HG02610 (cell line): ENCODE data around the gene SMOC2.
"Not testable (repeated sequence)": the region's sequence is repeated elsewhere in the genome, so short reads cannot be mapped to it uniquely, and the experiment has no call there.

Experiments used
- ATAC-seq: cut with Tn5 transposase; IDR thresholded peaks from one replicate; pipeline ENCODE4 v1.9.1; 2021; ENCODE audit warnings: mild to moderate bottlenecking, moderate library complexity; ENCODE audit not compliant: unreplicated experiment

The SMOC2 gene

DNA sequence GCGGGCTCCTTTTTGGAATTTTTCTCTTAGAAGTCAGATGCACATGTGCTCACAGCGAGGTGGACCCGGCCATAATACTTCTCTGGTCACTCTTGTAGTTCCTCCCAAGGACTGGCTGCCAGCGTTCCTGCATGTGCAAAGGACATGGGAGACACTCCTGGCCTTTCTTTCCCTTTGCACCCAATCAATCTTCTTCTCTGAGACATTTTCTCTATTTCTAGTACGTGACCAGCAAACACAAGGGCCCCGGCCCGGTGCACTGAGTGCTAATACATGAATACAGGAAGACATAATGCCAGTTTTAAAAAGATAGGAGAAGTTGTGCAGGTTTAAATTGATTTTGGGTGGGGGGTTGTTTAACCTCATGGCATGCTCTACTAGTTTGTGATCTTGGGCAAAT lies 233.6 kb downstream of the SMOC2 start:
- no peak for ATAC-seq

DNA sequence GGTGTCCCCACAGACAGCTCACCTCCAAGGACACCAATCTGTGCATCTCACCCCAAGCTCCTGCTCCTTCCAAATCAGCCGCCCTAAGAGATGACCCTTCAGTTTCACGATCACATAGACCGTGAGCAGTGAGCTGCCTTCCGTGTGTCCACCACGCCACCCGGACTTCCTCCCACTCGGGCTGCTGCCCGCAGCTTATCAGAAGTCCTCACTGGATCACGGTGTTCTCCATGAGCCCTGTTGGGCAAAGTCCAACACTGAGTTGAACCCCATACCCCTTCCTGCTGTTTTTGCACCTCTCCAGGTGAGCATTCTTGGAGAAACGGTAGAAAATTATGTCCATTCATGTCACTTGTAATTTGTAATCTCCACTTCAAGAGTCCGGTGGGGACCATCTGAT lies 234.4 kb downstream of the SMOC2 start:
- ATAC-seq = no peak

DNA sequence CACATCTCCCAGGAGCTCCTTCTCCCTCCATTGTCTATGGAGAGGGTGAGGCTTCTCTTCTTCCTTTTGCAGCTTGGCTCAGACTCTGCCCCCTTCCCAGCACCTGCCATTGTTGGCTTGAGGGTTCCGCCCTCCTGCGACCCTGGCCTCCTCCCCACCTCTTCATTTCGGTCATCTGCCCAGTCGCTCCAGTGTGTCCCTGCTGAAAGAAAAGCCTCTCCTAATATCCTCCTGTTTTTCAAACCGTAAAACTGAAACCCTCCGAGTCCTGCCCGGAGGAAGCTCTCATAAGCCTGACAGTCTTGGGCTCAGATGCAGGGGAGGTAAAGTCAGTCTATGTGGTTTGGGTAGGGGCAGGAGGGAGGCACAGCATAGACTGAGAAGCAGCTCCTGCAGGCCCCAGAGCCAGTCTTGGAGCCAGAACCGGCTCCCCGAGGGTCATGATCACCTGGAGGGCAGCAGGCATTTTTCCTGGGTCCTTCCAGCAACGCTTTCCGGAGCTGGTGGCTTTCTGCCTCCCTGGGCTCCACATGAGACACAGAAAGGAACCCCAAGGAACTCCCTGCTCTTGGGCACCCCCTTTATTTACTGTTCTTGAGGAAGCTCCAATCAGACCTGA lies 235.1 kb downstream of the SMOC2 start:
- ATAC-seq = no peak

DNA sequence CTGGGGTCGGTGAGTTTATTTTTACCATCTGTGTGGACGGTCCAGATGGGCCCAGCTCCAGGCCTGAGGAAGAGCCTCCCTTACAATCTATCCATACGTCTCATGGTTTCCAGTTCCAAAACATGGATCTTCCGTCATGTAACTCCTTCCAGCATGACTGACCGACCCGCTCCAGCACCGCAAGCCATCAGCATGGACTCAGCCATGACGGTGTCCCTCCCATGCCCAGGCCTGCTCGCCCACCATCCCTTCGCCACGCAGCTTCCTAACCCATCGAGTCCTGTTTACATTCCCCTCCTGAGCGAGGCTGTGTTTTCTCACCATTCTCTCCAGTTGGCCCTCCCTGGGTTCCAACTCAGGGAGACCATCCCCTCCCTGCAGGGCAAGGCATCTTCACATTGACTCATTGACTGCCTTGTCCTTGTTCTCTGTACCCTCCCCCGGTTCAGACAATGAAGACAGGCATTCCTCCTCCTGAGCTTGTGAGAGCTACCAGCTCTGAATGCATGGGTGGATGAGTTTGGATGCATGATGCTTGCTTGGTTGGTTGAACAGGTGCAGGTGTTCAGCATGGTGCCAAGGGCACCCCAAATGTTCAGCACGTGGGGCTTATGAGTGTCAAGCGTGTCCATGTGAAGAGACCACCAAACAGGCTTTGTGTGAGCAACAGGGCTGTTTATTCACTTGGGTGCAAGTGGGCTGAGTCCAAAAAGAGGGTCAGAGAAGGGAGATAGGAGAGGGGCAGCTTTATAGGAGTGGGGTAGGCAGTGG lies 235.8 kb downstream of the SMOC2 start:
- ATAC-seq = no peak

DNA sequence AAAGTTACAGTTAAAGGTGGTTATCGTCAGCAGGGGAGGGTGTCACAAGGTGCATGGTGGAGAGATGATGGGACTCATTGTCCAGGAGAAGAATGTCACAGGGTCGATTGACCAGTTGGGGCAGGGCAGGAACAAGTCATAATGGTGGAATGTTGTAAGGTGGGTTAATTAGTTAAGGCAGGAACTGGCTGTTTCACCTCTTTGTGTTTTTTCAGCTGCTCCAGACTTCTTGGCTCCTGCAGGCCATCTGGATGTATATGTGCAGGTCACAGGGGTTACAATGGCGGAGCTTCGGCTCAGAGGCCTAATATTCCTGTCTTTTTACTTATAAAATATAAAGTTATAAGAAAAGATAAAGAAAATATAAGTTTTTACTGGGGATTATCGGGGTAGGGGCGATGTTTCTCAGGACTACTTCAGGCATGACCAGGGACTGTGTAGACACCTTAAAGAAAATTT lies 236.4 kb downstream of the SMOC2 start:
- ATAC-seq = not testable (repeated sequence)

DNA sequence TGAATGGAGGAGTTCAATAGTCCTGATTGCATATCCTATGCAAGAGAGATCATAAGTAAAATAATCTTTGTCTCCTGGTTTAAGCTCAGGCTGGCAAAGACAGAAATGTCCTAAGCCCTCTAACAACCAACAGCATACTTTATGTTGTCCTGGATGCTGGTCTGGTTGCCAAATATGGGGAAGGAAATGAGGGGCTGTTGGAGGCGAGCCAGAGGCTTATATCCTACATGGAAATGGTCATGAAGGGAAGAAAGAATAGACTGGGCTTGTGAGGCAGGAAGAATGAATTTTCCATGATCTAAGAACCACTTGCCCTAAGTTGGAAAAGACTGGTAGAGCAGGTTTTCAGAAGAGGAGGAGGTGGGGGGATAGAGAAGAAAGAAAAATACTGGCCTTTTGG lies 237.1 kb downstream of the SMOC2 start:
- ATAC-seq = no peak

DNA sequence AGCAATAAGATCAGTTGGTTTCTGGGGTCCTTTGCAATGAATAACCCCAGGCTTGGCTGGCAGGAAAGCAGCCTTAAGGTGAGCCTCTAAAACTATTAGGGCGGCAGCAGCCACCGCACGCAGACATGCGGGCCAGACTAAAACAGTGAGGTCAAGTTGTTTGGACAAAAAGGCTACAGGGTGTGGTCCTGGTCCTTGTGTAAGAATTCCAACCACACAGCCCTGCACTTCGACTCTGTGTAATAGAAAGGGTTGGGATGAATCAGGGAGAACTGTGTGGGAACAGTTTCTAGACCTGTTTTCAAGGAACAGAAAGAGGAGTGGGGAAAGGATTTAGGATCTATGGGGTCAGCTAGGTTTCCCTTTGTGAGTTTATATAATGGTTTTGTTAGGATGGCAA lies 237.6 kb downstream of the SMOC2 start:
- no peak for ATAC-seq

DNA sequence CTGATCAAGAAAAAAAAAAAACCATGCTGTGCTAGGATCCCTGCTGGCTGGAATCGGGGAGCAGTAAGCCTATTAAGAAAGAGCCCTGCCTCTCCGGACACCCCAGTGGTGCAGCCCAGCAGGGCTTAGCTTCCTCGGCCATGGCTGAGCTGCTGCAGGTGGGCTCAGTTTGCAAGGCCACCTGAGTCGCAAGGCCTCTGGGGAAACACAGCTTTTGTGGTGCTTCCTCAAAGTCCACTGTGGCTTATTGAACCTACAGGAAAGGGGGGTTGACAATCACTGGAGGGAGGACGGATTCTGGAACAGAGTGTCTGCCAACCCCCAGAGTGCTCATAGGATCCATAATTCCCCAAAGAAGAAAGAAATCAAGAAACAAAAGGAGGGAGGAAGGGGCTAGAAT lies 240.8 kb downstream of the SMOC2 start:
- no peak for ATAC-seq

DNA sequence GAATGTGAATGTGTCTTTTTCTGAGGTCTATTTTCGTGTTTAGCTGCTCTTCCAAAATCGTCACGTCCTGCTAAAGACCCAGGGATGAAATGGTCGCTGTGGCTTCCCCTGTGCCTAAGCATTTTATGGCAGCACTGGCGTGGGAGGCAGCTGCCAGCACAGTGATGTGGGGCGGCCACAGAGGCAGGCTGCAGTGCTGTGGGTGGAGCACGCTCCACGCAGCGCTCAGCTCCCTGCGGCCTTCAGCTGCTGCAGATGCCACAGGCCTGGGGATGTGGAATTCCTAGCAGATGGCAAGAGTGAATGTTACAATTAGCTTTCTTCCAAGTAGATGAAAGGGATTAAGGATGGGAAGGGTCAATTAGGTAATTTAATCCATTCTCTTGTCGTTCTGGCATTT lies 242.6 kb downstream of the SMOC2 start:
- ATAC-seq = no peak

DNA sequence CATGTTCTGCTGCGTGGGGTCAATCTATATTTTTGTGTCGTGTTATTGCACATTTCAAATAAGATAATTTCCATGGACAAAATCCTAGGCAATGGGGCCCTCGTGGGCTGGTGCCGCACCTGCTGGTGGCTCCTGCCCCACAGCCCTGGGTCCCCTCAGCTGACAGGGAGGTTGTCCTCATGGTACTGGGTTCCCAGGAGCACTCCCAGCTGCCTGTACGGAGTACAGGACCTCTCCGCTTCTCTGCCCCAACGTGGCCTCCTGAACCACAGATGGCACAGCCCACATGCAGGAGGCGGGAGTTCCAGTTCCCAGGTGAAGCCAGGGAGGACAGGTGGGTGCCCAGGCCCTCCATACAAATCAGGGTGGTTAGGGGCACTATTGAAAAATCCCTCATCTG lies 243.5 kb downstream of the SMOC2 start:
- no peak for ATAC-seq

DNA sequence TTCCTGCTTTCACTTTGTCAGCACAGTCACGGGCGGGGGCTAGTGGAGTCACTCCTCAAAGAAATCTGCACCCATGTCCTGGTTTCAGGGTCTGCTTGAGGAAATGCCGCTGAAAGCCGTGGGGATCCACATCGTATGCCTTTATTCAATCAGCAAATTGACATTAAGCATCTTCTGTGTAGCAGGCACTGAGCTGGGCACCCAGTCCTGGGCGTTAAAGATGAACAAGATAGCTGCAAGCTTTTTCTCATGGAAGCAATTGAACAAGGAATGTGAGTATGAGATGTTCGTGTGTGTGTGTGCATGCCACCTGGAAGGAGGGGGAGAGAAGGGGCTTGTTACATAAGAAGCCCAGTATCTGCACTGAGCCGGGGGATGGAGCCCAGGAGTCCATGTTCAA lies 243.9 kb downstream of the SMOC2 start:
- no peak for ATAC-seq

DNA sequence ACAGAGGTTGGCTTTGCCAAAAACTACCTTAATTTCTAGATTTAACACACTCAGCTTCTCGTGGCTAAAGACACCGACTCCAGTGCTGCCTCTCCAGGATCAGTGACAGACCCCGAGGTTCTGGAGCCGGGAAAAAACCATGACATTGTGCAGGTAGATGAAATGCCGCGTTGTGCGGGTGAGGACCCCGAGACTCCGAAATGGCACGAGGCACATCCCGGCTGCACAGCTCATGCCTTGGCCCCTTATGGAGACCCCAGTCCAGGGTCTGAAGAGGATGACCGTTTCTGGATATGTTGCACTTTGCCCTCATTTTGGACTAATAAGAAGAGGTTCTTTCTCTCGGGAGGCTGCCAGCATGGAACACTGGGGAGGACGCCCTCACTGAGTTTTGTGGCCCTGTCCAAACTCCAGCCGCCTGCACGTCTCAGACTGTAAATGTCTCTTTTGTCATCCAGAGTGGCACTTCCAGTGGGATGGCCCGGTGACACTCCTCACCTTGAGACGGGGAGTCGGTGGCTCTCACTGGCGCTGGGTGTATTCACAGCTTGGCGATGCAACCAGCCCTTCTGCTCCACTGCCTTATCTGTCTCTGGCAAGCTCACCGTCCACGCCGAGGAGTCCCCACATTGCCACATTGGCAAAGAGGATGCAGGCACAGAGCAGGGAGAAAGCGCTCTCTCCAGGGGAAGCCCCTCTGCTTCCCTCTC lies 245.2 kb downstream of the SMOC2 start:
- no peak for ATAC-seq

DNA sequence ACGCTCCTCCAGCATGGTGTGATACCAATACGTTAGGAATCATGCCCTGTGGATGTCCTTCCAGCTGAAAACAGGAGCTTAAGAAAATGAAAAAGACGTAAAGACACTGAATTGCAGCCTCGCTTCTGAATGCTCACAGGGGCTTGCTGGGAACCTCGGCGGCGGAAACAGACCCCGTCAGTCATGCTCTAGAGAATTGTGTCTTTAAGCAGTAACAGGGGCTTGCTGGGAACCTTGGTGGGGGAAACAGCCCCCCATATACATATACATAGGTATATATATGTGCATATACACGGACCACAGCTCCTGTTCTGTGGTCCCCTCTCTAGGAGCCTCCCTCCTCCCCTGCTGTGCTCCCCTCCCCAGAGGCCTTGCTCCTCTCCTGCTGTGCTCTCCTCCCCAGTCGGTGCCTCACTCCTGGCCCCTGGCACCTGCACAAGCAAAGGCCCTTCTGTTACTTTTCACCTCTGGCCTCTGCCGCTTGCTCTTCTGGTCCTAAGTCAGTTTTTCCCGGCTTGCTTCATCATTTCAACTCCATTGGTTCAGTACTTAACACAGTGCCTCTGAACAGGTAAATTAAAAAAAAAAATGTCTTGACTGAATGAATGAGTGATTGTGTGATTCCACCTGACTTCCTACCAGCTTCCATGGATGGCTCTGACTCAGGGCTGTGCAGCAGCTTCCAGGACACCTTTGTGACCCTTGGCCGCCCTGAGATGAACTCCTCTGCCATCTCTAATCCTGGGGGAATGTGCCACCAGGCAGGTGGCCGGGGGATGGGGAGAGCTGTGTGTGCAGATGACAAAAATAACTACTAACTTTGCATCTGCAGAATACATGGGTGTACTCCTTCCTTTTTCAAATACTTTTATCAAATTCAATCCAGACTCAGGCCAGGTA lies 246.1 kb downstream of the SMOC2 start:
- no peak for ATAC-seq

DNA sequence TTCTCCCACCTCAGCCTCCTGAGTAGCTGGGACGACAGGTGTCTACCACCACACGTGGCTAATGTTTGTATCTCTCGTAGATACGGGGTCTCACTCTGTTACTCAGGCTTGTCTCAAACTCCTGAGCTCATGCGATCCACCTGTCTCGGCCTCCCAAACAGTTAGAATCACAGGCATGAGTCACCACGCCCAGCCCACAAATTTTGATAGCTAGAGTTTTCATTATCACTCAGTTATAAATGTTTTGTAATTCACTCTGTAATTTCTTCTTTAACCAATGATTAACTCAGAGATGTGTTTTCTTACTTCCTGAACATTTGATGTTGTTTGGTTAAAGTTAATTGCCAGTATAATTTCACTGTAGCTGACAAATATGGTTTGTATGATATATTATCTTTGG lies 249.3 kb downstream of the SMOC2 start:
- no peak for ATAC-seq

DNA sequence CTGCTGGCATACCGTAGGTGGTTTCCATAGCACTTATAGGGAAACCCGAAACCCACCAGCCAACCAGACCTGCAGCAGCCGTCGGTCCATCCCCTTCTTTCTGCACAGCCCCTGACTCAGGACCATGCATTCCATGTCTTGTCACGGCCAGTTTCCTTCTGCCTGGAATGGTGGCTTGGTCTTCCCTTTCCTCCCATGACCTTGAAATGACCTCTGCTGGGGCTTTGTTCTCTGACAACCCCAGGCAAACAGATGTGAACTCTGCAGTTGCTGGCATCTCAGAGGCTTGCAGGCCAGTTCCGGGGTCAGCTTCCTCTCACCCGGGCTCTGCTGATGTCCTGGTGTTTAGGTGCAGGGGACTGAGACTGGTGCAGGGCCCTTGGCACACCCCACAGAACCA lies 250.8 kb downstream of the SMOC2 start:
- no peak for ATAC-seq

DNA sequence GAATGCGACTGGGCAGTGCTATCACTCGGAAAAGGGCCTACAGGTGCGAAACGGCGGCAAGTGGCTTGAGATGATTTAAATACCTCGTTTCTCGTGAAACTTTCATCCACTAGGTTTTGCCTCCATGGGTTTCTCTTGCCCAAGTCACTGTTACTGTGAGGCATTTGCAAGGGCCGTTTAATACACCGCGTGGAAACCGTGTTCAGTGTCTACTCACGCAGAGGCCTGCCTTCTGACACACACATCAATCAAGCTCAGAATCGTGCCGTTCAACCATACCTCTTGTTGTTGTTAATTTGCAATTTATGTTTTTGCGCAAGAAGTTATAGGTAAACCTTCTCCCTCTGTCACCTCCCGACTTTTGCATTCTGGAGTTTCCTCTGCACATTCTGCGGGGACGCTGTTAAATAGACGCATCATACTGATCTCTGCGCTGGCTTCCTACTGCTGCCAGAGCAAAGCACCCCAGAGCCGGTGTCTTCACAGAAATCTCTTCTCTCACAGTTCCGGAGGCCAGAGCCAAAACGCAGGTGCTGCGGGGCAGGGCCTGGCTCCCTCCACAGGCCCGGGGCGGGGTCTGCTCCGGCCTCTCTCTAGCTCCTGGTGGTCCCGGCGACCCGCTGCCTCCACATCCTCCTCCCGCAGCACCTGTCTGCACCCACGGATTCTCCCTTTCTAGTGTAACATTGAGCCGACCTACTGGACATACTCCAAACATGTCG lies 251.4 kb downstream of the SMOC2 start:
- ATAC-seq = no peak

DNA sequence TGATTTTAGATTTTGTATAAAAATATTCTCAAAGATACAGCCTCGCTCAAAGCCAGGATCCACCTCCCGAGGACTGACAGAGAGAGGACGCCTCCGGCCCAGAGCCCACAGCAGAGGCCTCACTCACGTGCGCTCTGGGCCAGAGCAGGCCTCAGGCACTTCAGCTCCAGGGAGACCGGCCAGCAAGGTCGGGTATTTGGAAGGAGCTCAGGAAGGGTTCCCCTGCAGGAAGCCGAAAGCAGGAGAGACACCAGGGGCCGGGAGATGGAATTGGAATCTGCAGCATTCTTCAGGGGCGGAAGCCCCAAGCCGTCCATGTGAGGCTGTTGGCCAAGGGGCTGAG lies 251.9 kb downstream of the SMOC2 start:
- ATAC-seq = not testable (repeated sequence)

DNA sequence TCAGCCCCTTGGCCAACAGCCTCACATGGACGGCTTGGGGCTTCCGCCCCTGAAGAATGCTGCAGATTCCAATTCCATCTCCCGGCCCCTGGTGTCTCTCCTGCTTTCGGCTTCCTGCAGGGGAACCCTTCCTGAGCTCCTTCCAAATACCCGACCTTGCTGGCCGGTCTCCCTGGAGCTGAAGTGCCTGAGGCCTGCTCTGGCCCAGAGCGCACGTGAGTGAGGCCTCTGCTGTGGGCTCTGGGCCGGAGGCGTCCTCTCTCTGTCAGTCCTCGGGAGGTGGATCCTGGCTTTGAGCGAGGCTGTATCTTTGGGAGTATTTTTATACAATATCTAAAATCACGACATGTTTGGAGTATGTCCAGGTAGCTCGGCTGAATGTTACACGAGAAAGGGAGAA lies 253.8 kb downstream of the SMOC2 start:
- ATAC-seq = not testable (repeated sequence)

DNA sequence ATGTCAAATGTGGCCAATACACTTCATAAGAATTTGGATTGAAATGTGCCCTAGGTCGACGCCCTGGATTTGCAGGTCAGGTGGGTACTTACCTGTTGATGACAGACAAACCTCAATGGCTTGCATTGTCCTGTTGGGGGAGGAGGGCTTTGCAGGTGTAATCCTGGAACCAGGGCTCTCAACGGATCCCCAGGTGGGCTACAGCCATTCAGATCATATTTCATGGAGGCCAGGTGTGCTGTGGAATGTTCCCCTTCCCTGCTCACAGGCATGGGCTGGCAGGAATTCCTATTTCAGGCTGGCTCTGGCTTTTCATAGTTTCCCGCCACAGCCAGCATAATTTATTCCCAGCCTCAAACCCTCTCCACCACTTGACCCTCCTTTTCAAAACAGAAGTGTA lies 254.7 kb downstream of the SMOC2 start:
- ATAC-seq = no peak

DNA sequence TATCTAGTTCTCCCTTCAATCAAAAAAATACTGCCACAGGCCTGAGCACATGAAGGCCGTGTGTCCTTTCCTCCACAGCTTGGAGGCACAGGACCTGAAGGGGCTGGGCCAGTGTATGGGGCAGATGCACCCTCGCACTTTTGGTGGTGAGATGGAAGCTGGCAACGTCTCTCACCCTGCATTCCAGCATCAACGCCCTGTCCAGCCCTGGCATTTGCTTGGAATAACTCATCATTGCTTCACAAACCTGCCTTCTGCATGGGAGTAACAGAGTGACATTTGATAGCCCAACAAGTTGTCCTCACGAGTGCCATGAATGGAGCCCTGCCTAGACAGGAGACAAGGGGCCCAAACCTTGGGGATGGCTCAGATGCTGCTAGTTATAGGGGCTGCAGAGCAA lies 257.9 kb downstream of the SMOC2 start:
- ATAC-seq = no peak
